Measurements from ENCODE around the gene SUCLG1.
A peak's percentile ranks its signal among the peaks of the same experiment; 100 is the strongest.
"Not testable (repeated sequence)": the region's sequence is repeated elsewhere in the genome, so short reads cannot be mapped to it uniquely, and the experiment has no call there.

The SUCLG1 gene

DNA sequence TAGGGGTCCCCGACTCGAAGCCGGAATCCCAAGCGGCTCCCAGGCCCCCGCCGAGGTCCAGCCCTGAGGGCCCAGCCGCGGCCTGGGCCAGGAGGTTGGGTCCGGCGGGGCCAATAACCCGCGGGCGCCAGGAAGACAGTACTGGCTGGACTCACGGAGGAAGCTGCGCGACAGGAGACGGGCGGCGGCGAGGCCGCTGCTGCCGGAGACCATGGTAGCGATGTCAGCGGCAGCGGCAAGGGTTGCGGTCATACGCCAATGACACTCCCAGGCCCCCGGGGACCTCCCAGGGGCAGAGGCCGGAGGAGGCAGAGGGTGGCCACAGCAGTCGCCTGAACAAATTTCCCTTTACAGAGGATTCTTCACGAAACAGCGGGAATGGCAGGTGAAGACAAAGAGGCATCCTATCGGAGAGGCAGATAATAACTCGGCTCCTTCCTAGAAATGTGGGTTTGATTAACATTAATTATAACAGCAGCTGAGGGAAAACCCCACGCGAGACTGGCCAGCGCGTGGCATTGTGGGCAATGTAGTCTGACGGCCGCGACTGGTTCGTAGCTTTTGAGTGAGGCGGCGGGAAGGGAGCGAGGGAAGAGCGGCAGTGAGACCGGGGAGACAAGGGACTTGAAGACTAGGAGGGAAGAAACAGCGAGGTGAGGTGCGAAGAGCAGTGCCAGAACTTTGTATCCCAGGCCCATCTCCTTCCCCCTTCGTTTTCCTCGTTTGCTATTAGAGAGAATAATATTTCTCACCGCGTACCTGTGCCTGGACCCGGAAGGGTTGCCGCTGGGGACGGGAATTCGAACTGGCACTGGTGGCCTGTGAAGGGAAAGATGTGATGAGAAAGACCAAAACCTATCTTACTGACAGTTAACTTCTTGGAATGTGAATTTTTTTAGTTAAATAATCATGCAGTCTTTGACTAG is at the start of gene SUCLG1:
Gene SUCLG1, minus strand, starts transcription at position 263 of the 926 bp plus-strand sequence. Its CDS starts 11 bp downstream, at position 252.
- peak; percentile 78 for DNase-seq

DNA sequence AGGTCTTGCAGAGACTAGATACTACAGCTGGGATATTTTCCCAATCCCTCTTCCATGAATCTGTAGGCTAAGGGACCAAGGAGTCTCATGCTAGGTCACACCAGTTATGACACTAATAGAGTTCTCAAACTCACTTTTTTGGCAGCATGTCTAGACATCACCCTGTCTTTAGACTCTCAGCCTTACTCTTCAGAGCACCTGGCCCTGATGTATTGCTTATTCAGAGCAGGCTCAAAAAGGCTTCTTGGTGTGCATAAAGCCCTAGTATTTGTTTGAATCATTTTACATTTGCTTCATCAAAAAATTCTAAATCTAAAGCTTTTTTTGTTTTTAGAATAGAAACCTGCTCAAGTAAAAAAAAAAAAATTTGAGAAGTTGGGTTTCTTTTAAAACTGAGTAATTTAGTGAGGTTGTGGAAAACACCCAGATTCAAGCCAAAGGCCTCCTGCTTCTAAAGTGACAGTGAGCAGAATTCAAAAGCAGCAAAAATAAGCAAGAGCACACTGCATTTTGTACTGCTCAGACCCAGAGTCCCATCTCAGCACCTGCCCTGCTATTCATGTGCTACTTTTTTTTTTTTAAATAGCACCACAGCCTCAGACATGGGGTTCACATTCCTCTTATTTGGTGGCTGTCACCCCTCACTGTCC is 39.2 kb upstream of the SUCLG1 start:
- DNase-seq, result no peak

DNA sequence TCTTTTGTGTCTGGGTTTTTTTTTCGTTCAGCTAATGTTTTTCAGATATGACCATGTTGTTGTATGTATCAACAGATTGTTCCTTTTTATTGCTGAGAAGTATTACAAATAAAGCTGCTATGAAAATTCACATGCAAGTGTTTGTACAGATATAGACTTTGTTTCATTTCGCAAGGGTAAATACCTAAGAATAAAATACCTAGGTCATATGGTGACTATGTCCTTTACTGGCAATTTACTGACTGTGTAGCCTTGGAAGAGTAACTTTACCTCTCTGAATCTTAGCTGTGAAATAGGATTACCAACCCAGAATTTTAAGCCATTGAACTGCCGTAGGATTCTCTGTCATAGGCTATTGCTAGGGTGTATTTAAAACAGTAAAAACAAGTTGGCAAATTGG is 38.2 kb upstream of the SUCLG1 start:
- DNase-seq, result no peak

DNA sequence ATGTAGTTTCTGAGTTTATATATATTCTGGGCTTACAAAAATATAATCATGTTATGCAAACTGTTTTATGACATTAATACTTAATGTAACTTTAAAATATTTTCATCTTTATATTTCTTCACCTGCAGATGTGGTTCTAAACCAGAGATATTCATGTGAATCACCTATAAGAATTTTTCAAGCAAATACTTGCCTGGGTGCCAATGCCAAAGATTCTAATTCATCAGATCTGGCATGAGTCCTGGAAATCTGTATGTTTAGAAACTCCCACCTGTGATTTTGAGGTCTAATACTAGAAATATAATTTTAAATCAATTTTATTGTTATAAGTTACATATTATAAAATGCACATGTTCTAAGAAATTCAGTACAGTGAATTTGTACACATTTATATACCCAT is 37.3 kb upstream of the SUCLG1 start:
- no peak for DNase-seq

DNA sequence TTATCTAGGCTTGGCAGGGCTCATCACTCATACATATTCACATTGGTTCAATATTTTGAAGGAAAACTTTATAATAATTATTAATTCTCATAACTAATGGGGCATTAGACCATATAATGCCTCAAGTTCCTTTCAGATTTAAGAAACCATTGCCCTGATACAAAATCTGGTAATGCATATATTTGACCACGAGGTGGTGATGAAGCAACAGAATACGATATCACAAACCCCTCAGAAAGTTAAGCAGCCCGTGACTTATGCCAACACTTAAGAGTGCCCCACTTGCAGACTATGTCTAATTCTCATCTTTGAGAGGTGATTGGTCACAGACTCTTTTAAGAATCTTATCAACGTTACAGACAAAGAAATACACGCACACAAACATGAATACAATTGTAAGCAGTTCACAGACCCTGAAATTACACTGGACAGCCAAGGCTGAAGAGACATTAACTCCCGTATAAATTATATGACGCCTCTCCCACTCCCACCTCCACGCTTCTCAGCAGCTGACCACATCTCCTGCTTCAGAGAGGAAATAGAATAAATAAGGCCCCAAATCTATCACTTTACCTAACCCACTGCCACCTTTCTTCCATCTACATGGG is 36.6 kb upstream of the SUCLG1 start:
- no peak for DNase-seq

DNA sequence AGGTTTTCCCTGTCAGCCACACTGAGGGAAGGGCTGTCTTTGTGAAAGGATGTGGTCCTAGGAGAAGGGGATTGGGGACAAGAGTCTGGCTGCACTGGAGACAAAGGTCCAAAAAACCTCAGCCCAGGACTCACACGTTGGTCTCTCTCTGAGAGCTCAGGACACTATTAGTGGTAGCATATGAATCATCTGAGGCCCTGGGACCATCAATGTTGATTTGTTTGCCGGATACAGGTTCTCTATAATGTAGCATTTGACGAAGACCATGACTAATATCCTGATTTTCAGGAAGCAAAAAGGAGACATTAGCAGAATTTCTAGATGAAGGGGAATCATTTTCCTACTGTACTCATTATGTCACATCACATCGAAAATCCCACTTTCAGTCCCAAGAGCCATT is 35.0 kb upstream of the SUCLG1 start:
- DNase-seq, result no peak

DNA sequence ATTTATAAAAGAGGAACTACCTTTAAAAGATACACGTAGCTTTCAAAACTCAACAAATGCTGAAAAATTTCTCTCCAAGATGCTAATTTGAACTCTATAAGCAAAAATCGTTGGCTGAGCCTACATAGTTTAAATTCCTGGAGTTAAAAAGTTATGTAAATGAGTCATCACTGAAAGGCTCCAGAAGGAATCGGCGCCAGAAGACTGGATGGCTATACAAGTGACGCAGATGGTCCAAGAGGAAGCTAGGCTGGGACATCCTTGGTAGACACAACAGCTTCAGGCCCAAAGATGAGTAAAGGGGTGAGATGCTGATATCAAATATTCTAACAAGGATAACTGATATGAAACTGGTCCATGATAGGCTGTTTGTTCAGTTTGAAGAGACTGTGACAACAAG is 34.4 kb upstream of the SUCLG1 start:
- DNase-seq, result no peak

DNA sequence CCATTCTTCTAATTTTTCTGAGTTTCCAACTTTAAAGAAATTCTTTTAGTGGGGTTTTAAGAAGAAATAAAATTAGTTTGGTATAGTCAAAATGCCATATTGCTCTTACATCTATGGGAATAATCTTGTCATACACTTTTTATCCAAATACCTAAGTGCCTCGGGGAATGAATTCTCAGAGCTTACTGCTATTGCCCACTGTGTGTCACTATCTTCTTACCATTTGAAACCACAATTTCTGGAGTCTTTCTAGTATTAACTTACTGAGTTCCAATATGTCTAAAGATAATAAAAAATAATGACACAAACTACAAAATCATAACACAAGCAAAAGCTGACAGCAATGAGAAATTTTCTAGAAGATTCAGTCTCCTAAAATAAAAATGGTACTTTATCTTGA is 33.5 kb upstream of the SUCLG1 start:
- DNase-seq, result no peak

DNA sequence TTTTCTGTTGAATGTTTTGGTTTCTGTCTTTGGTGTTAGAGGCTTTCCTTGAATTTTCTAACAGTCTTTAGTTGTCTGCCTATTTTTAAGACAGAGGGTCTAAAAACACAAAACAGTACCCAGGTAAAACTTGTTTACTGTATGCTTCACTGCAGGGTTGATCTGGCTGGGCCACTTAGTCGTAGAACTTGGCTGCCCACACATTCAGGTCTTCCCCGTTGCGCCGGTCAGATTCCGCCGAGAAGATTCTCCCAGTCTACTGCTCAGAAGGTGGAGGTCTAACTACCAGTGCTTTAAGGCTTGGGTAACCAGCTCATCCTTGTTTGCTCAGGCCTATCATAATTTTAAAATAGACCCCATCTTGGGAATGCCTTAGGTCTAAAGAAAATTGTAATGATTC is 32.7 kb upstream of the SUCLG1 start:
- no peak for DNase-seq

DNA sequence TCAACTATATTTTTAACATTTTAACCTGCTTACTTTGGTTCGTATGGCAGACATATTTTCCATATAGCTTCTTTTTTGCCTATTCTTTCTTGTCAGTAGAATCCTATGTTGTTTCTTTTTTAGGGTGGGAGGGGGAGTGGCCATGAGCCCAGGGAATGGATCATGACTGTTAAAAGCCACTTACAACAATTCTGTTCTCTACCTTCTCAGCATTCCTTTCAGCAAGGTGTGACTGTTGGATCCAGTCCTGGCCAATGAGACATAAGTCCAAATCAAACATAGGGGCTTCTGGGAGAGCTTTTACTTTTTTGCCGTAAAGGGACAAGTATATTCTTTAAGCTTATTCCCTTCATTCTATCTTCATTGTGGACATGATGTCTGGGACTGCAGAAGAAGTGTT is 32.2 kb upstream of the SUCLG1 start:
- DNase-seq, result no peak

DNA sequence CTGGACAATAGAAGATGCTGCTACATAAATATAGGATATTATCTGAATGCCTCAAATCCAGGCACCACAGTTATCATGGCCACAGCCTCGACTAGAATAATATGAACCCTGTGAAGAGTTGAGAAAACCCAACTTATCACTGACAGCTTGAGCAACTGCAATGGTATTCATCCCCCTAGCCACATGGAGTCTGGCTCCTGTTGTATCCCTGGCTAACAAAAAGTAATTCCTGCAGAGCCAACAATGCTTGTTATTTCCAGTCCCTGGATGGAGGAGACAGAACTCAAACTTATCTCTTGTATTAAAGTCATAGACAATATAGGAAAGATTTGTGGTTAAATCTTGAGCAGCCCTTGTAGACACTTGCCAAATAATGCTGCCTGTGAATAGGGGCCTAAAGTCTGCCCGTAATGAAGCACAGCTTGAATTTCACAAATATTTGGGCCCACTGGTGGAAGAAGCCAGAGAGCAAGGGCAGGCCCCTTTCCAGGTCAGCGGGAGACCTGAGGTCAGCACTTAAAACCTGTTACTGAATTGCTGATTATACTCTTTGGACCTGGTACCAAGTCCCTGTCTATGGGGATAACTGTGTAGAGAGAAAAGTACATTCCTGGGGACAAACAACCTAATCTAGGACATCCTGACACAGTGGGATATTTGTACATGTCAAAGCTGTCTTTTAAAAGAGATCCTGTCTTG is 28.4 kb upstream of the SUCLG1 start:
- DNase-seq, result no peak

DNA sequence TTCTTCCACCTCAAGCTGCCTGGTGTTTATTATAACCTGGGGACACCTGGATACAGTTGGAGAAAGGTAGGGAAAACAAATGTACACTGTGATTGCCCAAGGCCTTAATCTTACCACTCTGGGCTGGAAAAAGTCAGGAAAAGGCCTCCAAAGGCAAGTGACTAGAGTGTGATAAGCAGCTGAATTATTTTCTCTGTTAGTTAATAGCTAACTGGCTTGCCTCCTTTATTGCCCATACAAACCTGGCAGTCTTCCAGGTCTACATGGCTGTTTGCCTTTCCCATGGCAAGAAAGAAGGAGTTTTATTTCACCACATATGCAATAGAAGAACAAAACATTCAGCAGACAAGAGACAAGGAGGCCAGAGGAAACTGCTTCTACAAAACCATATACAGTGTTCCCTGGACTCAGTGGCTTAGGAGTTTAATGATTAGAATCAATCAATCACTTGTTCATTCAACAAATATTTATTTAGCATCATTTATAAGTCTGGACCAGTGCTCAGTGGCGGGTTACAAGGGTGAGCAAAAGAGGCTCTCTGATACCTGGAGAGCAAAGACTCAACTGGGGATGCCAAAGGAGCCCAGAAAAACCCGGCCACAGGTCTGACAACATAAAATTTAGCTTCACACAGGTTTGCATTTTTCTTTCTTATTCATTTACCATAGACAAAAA is 27.5 kb upstream of the SUCLG1 start:
- no peak for DNase-seq

DNA sequence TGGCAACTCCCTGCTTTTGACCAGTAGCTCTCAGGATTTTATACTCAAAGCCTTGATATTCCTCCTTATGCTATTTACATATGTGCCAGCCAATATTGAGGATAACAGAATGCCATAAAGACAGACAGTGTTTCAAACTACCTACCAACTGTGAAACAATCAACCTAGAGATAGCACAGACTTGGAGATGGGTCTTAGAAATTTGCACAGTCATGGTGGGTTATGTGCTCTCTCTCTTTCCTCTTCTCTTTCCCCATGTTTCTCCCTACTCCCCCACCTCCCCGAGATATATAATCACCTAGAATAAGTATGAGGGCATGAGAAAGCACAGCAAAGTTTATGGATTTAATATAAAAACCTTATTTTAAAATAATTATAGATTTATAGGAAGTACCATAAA is 24.2 kb upstream of the SUCLG1 start:
- DNase-seq, result no peak

DNA sequence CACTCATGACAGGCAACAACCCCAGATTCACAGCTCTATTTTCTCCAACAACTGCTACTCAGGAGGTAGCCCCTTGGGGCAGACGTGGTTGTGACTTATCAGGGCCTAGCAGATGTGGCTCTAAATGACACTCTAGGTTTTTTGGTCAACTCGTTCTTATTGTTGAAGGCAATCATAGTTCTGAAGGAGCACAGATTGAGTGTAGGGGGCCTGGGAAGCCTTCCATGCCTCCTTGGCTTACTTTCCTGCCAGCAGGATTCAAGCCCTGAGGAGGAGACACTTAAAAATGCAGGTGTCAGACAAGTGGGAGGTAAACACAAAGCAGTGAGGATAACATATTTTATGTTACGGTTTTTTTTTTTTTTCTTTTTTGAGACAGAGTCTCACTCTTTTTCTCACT is 23.5 kb upstream of the SUCLG1 start:
- DNase-seq, result no peak

DNA sequence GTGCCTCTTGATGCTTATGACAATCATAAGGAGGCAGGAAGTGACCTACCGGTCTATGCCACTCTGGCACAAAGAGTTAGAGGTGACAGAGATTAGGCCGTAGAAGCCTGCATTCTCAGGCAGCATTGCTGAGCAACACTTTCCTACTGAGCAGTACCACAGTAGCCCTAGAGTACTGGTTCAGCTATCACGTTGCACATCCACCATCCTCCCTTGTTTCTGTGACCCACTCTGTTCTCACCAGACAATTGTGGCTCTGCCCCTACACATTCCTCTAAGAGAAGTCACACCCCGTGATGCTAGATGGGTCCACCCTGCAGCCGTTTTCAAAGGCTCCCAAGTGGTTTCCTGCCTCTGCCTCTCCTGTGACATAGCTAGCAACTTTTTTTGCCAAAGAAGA is 22.6 kb upstream of the SUCLG1 start:
- DNase-seq, result no peak

DNA sequence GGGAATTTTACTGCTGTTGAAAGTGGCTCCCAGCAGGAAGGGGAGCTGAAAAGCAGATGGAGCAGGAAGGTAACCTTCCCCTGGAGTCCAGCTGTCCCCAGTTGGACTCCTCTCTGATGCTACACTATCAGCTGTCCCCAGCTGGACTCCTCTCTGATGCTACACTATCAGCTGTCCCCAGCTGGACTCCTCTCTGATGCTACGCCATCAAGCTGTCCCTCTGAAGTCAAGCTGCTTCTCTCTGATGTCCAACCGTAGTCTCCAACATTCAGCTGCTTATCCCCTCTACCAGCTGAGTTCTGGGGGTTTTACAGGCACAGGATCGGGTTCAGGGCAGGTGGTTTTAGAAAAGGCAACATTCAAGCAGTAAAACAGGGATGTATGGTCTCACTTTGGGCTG is 19.8 kb upstream of the SUCLG1 start:
- no peak for DNase-seq

DNA sequence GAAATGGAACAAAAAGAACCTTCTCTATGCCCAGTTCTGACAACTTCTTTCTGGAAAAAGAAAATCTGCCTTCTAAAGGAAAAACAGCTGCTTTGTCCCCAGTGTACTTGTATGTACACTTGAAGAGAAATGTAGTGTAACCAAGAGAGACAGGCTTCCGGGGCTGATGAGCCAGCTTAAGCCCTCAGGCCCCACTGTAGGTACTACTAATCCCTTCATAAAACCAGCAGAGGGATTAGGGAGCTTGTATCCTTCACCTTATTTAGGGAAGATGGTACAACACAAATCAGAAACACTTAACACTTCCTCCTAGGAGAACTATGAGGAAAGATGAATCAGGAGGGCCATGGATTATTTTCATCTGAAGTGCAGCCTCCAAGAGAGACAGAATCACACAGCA is 18.8 kb upstream of the SUCLG1 start:
- DNase-seq, result no peak

DNA sequence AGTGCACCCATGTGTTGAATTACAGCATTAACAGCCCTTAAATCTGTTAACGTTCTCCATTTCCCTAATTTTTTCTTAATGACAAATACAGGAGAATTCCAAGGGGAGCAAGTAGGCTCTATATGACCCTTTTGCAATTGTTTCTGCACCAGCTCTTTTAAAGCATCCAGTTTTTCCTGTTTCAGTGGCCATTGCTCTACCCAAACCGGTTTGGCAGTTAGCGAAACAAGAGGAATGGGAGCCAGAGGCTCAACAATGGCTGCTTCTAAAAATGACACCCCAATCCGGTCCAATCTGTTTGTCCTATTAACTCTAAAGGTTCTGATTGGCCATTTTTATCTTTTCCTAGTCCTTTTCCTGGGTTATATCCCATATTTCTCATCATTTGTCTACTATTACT is 15.1 kb upstream of the SUCLG1 start:
- no peak for DNase-seq

DNA sequence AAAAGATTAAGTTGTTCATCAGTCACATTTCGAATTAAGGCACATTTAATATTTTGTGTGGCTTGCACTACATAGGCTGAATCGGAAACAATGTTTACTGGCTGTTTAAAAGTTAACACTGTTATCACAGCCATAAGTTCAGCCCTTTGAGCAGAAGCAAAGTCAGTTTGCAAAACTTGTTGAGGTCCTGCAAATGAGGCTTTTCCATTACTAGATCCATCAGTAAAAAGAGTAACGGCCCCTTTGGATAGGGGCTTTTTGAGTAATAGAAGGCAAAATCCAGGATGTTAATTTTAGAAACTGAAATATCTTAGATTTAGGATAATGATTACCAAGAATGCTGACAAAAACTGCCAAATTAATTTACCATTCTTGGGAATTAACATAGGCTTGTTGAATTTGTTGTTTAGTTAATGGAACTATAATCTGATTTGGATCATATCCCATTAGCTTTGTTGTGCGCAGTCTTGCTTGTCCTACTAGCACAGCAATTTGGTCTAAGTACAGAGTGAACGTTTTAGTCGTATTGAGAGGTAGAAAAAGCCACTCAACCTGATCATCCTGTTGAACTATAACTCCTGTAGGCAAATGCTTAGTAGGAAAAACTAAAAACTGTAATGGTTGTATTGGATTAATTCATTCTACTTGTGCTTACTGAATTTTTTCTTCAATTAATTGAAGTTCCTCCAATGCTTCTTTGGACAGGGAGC is 13.9 kb upstream of the SUCLG1 start:
- DNase-seq, result no peak

DNA sequence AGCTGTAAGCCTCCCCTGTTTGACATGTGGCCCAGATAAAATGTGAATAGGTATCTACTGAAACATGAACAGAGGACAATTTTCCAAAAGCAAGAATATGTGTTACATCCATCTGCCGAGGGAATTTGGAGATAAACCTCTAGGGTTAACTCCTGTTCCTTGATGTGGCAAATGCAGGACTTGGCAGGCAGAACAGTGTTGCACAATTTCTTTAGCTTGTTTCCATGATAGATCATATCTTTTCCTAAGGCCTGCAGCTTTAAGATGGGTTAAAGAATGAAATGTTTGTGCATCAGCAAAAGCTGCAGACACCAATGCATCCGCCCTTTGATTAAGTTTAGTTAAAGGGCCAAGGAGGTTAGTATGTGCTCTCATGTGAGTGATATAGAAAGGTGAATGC is 13.3 kb upstream of the SUCLG1 start:
- not testable (repeated sequence) for DNase-seq

DNA sequence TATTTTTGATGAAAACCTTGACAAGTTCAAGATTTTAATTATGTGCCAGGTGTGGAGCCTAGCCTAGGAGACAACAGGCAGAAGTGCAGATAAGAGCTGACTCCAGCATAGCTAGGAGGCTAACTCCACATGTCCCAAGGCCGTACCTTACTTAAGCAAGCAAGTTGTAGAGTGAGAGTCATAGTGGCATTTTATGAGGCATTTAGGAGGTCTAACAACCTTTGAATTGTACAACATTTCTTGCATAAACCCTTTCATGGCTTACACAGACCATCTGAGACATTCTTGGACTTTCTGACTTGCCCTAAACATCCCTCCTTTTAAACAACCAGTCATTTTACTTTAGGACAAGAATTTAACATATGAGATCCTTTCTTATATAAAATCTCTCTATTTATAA is 8.3 kb upstream of the SUCLG1 start:
- no peak for DNase-seq

DNA sequence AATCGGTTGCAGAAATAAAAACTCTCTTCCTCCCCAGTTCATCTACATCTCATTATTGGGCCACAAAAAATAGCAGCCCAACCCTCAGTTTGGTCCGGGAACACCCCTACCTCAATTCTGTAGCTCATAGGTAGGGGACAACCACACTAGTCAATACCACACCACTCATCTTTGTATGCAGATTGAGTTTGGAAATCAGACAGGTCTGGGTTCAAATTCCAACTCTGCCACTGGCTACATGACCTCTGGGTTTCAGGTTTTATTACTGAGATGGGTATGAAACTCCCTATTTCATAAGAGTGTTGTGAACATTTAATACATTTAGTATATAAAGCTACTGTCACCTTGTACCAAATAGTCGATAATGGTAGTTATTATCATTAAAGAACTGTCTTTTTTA is 2.2 kb upstream of the SUCLG1 start:
- no peak for DNase-seq

All from stimulated activated CD4-positive, alpha-beta T cell treated with anti-CD3 and anti-CD28 coated beads, Interleukin-12 subunit alpha, Interleukin-12 subunit beta, amount 100 ng/mL, for 4 hours (primary cell).